Gastrocnemius medialis (tissue), 4 donors: Measurements from ENCODE around the gene CDC42EP3. TPM values are rescaled to one million over a fixed set of nuclear protein-coding genes. Genes with fewer than 3 reads are reported as not detected.

ENCODE experiments used
- ATAC-seq, 2 donors: fragments of 150-250 bp; one replicate each; pipeline ENCODE4 v1.9.1; 2016
- DNase-seq, 2 donors: peaks; one replicate each; pipeline ENCODE4 v3.0.0-alpha.2; 2019
- H3K27ac ChIP-seq, 4 donors: fragments of 200-600 bp; sonication (generic); 1 replicate in 1 of 4; 2 replicates in 3 of 4; pipeline ENCODE4 v1.5.1; 2016 to 2018; ENCODE audit warnings: mild to moderate bottlenecking in 2 of 4, moderate library complexity in 1 of 4
- H3K27me3 ChIP-seq, 3 donors: fragments of 200-600 bp; sonication (generic) in 2 of 3; 1 replicate in 1 of 3; 2 replicates in 2 of 3; pipeline versions ENCODE4 v1.5.1 to v1.6.0; 2016 to 2019; ENCODE audit warnings: mild to moderate bottlenecking in 1 of 3, moderate library complexity in 1 of 3
- H3K36me3 ChIP-seq, 2 donors: fragments of 200-600 bp; sonication (generic) in 1 of 2; one replicate each; pipeline ENCODE4 v1.5.1; 2017 to 2018
- H3K4me1 ChIP-seq, 2 donors: fragments of 200-600 bp; sonication (generic) in 1 of 2; one replicate each; pipeline ENCODE4 v1.5.1; 2016 to 2017; ENCODE audit warnings: mild to moderate bottlenecking in 2 of 2
- H3K4me3 ChIP-seq, 4 donors: fragments of 200-600 bp; sonication (generic) in 3 of 4; 1 replicate in 1 of 4; 2 replicates in 3 of 4; pipeline ENCODE4 v1.5.1; 2016 to 2019; ENCODE audit warnings: mild to moderate bottlenecking in 2 of 4
- H3K9me3 ChIP-seq, 3 donors: fragments of 200-600 bp; sonication (generic) in 2 of 3; 1 replicate in 1 of 3; 2 replicates in 2 of 3; pipeline ENCODE4 v1.5.1; 2016 to 2019
- CTCF ChIP-seq, 5 experiments: fragments of 450-650 bp in 3 of 5; fragments of 200-600 bp in 2 of 5; sonication (generic) in 2 of 5; IDR thresholded peaks in 4 of 5; conservative IDR thresholded peaks in 1 of 5; 1 replicate in 4 of 5; 2 replicates in 1 of 5; pipeline ENCODE4 v1.5.1; 2016 to 2019; ENCODE audit warnings: antibody characterized with exemption in 5 of 5, mild to moderate bottlenecking in 3 of 5, moderate library complexity in 3 of 5
- POLR2A ChIP-seq, 2 donors: fragments of 450-650 bp; IDR thresholded peaks; one replicate each; pipeline ENCODE4 v1.6.1; 2017; ENCODE audit warnings: antibody characterized with exemption in 2 of 2, mild to moderate bottlenecking in 2 of 2, moderate library complexity in 2 of 2
- in situ Hi-C, 4 donors: fragments of 200-750 bp; cut with MboI; loops; one replicate each; pipeline versions ENCODE4 v1.15.0 to v1.8.0; 2017; ENCODE audit warnings: low sequenced_read_pairs in 4 of 4
- intact Hi-C: fragments of 100-400 bp; cut with DNase I; formaldehyde crosslinking; loops from one replicate; pipeline ENCODE4 v1.15.1; 2023; ENCODE audit warnings: low total_unique reads
- total RNA-seq, 4 donors: library from RNA; depleted of rRNA; stranded (reverse); fragments of >200 nt; gene quantifications; one replicate each; pipeline versions ENCODE4 v1.1.0 to v1.2.3, GENCODE V29; 2016

CDC42EP3 gene
- total RNA-seq, 4 donors from 2014 or later, result 20.0 to 90.6 (median 57.2) TPM

- no peak for ATAC-seq
- H3K4me3 ChIP-seq, result no peak overlapping the region
- H3K9me3 ChIP-seq, result no peaks in the 10 kb centered on the region
- no peaks in the 10 kb centered on the region for H3K27me3 ChIP-seq
- intact Hi-C loops (loop anchor here (5.0 kb wide), 1 partner anchor 137 kb away; no protein-coding TSS in a partner anchor), in situ Hi-C loops (loop anchor here in 1 of 4 donors (25.0 kb wide), 1 partner anchor 247 kb away; no protein-coding TSS in a partner anchor)
- peak overlapping the region; percentile 85 to 88 (median 87) for H3K27ac ChIP-seq
- DNase-seq, result no peak
- TF ChIP-seq CTCF (IDR thresholded peaks at IDR 0.05 in 4 of 5, conservative IDR thresholded peaks at IDR 0.05 in 1 of 5), result no peak
- no peak for TF ChIP-seq POLR2A (IDR thresholded peaks at IDR 0.05)
- peaks cover 93 to 95% of the 10 kb centered on the region in 2 donors for H3K4me1 ChIP-seq
- H3K36me3 ChIP-seq, result no peaks in the 10 kb centered on the region
Observed at GRCh38 chr2:37659723-37660122, 11.7 kb downstream of the CDC42EP3 start.

- Histone ChIP-seq H3K27ac (peak overlapping the region; percentile 85 to 88 (median 87)), H3K4me1 (peaks cover 97% of the 10 kb centered on the region in 2 donors), H3K4me3 (no peak overlapping the region), H3K27me3 (no peaks in the 10 kb centered on the region), H3K36me3 (no peaks in the 10 kb centered on the region), H3K9me3 (no peaks in the 10 kb centered on the region)
- TF ChIP-seq CTCF (IDR thresholded peaks at IDR 0.05 in 4 of 5, conservative IDR thresholded peaks at IDR 0.05 in 1 of 5) (no peak), POLR2A (IDR thresholded peaks at IDR 0.05) (no peak)
- DNase-seq (no peak), ATAC-seq (no peak)
- intact Hi-C loops, result loop anchor here (5.0 kb wide), 1 partner anchor 136 kb away; no protein-coding TSS in a partner anchor
- in situ Hi-C loops, result loop anchor here in 1 of 4 donors (25.0 kb wide), 1 partner anchor 246 kb away; no protein-coding TSS in a partner anchor
Observed at GRCh38 chr2:37658682-37659081, 12.8 kb downstream of the CDC42EP3 start.

- no peaks in the 10 kb centered on the region for H3K9me3 ChIP-seq
- in situ Hi-C loops (loop anchor here in 1 of 4 donors (25.0 kb wide), 1 partner anchor 245 kb away; no protein-coding TSS in a partner anchor), intact Hi-C loops (loop anchor here (5.0 kb wide), 1 partner anchor 135 kb away; no protein-coding TSS in a partner anchor)
- no peak for DNase-seq
- no peaks in the 10 kb centered on the region for H3K36me3 ChIP-seq
- H3K27ac ChIP-seq, result peak overlapping the region; percentile 85 to 88 (median 87)
- no peak for TF ChIP-seq POLR2A (IDR thresholded peaks at IDR 0.05)
- TF ChIP-seq CTCF (IDR thresholded peaks at IDR 0.05 in 4 of 5, conservative IDR thresholded peaks at IDR 0.05 in 1 of 5), result no peak
- H3K4me1 ChIP-seq, result peaks cover 96 to 97% of the 10 kb centered on the region in 2 donors
- no peak for ATAC-seq
- H3K27me3 ChIP-seq, result no peaks in the 10 kb centered on the region
- H3K4me3 ChIP-seq, result no peak overlapping the region
Observed at GRCh38 chr2:37657471-37657870, 14.0 kb downstream of the CDC42EP3 start.

- no peak overlapping the region for H3K4me3 ChIP-seq
- no peaks in the 10 kb centered on the region for H3K9me3 ChIP-seq
- no peak for DNase-seq
- intact Hi-C loops (loop anchor here (5.0 kb wide), 1 partner anchor 134 kb away; no protein-coding TSS in a partner anchor), in situ Hi-C loops (loop anchor here in 1 of 4 donors (25.0 kb wide), 1 partner anchor 244 kb away; no protein-coding TSS in a partner anchor)
- H3K27me3 ChIP-seq, result no peaks in the 10 kb centered on the region
- TF ChIP-seq POLR2A (IDR thresholded peaks at IDR 0.05), result no peak
- TF ChIP-seq CTCF (IDR thresholded peaks at IDR 0.05 in 4 of 5, conservative IDR thresholded peaks at IDR 0.05 in 1 of 5), result no peak
- H3K27ac ChIP-seq, result peak overlapping the region; percentile 85 to 88 (median 87)
- peaks cover 93 to 95% of the 10 kb centered on the region in 2 donors for H3K4me1 ChIP-seq
- H3K36me3 ChIP-seq, result no peaks in the 10 kb centered on the region
- ATAC-seq, result peak in 1 of 2 donors; percentile 23
Observed at GRCh38 chr2:37656512-37657423, 14.7 kb downstream of the CDC42EP3 start.
